Heart left ventricle (tissue), 16 donors: ENCODE data around the gene FNDC3B. TPM values are rescaled to one million over a fixed set of nuclear protein-coding genes. Genes with fewer than 3 reads are reported as not detected.

Experiments
- ATAC-seq, 4 donors: fragments of 200-7000 bp; cut with Tn5 transposase; one replicate each; pipeline ENCODE4 v1.9.1; 2020 to 2022; ENCODE audit warnings: moderate library complexity in 4 of 4, mild to moderate bottlenecking in 3 of 4, moderate number of reproducible peaks in 1 of 4
- DNase-seq, 5 donors: peaks; one replicate each; pipeline ENCODE4 v3.0.0-alpha.2; 2020
- H3K27ac ChIP-seq, 12 donors: fragments of 200-600 bp; sonication (generic) in 4 of 12; one replicate each; pipeline versions ENCODE4 v1.5.0 to v1.8.0; 2016 to 2022; ENCODE audit warnings: mild to moderate bottlenecking in 2 of 12
- H3K27me3 ChIP-seq, 9 donors: fragments of 200-600 bp; sonication (generic) in 2 of 9; one replicate each; pipeline versions ENCODE4 v1.5.1 to v1.8.0; 2016 to 2022; ENCODE audit warnings: mild to moderate bottlenecking in 3 of 9
- H3K36me3 ChIP-seq, 9 donors: fragments of 200-600 bp; sonication (generic) in 2 of 9; one replicate each; pipeline versions ENCODE4 v1.5.0 to v1.8.0; 2018 to 2022; ENCODE audit warnings: mild to moderate bottlenecking in 2 of 9
- H3K4me1 ChIP-seq, 12 donors: fragments of 200-600 bp; sonication (generic) in 4 of 12; one replicate each; pipeline versions ENCODE4 v1.5.0 to v1.8.0; 2016 to 2022; ENCODE audit warnings: mild to moderate bottlenecking in 3 of 12
- H3K4me3 ChIP-seq, 12 donors: fragments of 200-600 bp; sonication (generic) in 4 of 12; one replicate each; pipeline versions ENCODE4 v1.5.0 to v1.8.0; 2017 to 2022; ENCODE audit warnings: mild to moderate bottlenecking in 9 of 12, moderate library complexity in 4 of 12
- H3K9me3 ChIP-seq, 12 donors: fragments of 200-600 bp; sonication (generic) in 4 of 12; one replicate each; pipeline versions ENCODE4 v1.5.0 to v1.8.0; 2016 to 2022; ENCODE audit warnings: mild to moderate bottlenecking in 1 of 12
- POLR2A ChIP-seq, 2 donors: fragments of 450-650 bp; IDR thresholded peaks; one replicate each; pipeline ENCODE4 v1.6.1; 2017; ENCODE audit warnings: antibody characterized with exemption in 2 of 2, mild to moderate bottlenecking in 2 of 2, moderate library complexity in 2 of 2
- WGBS, 4 donors: extraction: QIAGEN DNeasy Blood & Tissue Kit in 2 of 4; methylation state at CpG; one replicate each; pipeline versions ENCODE4 v1.1.5 to v1.1.7; 2013 to 2018; 5-methylcytosine and 5-hydroxymethylcytosine counted together
- intact Hi-C, 10 donors: fragments of 100-400 bp; cut with DNase I; formaldehyde crosslinking; loops; one replicate each; pipeline versions ENCODE4 v1.11.1 to v1.14.2; 2022
- polyA plus RNA-seq, 2 donors: library from polyadenylated mRNA; stranded (reverse); fragments of 200-250 nt; gene quantifications; one replicate each; pipeline ENCODE4 v1.2.3, GENCODE V29; 2013
- total RNA-seq, 9 donors: library from RNA; depleted of rRNA in 2 of 9; stranded (reverse); fragments of >200 nt in 2 of 9; fragmentation: NEBNext Ultra II Directional in 3 of 9; extraction: Animal tissue kit (Norgen Biotek cat#: 25700) in 3 of 9; gene quantifications; one replicate each; pipeline versions ENCODE4 v1.1.0 to v1.2.4, GENCODE V29; 2016 to 2023
- TF ChIP-seq, protein P1 (sequence below), 12 donors: fragments of 200-600 bp; sonication (generic) in 4 of 12; IDR thresholded peaks; one replicate each; pipeline versions ENCODE4 v1.5.0 to v1.8.0; 2018 to 2022; ENCODE audit warnings: antibody characterized with exemption in 12 of 12, mild to moderate bottlenecking in 5 of 12
- donor health status: ischemic (EF 13 %, LVEDD 7.1; RV severe dilation, severe dysfunction).
- donor health status: healthy with polysubstance abuse.
- donor health status: DM: no; HTN: yes; CAD: no.
- donor health status: DM: no; HTN: no; CAD: no.
- donor health status: ischemic (EF 25% LVEDD 6.9; RV normal size, moderate dysfunction).
- donor health status: ischemic (EF 25% LVEDD 5.7; RV mildly dilated, moderate dysfunction).
- donor health status: healthy.
- donor health status: DM: yes; HTN: yes; CAD: no.
- donor health status: ischemic (EF 35%, LVEDD 5.7; RV mildly dilated, moderate dysfunction).
- donor health status: nonischemic (EF 11% LVEDD 7.7; RV severe dilation, severe dysfunction).
- donor health status: DM: yes; HTN: yes; CAD: no.
- donor health status: PGD.
- donor health status: ischemic (EF 29% LVEDD 5.4; RV normal size, mild dysfunction).
- donor health status: nonischemic (EF 23%, LVEDD 6.1; RV moderate dilation, normal function).

The FNDC3B gene
- total and polyA plus RNA-seq, 11 donors = 9.4 to 113 (median 68.2) TPM

DNA sequence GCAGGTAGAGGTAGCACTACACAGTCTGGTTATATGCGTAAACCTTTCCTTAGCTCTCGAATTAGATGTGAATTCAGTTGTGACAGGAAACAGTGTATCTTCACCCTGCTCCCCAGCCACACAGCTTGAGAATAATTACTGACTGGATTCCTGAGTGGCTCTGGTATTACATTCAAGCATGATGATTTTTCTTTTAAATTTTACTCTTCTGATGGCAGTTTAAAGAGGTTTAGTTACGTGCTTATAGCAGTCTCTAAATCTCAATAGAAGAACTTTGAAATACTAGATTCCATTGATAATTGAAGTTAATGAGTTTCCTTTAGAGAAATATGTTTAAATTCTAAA is 98.8 kb downstream of the FNDC3B start:
- peak in 2 of 4 donors; percentile 3 to 11 for ATAC-seq
- H3K27me3 ChIP-seq = no peaks in the 10 kb centered on the region
- peaks cover 0 to 17% (median 0%) of the 10 kb centered on the region in 9 donors for H3K36me3 ChIP-seq
- H3K9me3 ChIP-seq = peaks cover 0 to 8% (median 0%) of the 10 kb centered on the region in 12 donors
- H3K4me3 ChIP-seq = no peak overlapping the region
- intact Hi-C loops = loop anchor here in 1 of 10 donors (5.0 kb wide), 1 partner anchor 36 kb away; no protein-coding TSS in a partner anchor
- peaks cover 27 to 100% (median 78%) of the 10 kb centered on the region in 12 donors for H3K4me1 ChIP-seq
- no peak for DNase-seq
- WGBS, 4 donors = 40 to 51% (median 46%) methylated on average over 3 of the region's 3 CpGs
- no peak for TF ChIP-seq POLR2A (IDR thresholded peaks at IDR 0.05)
- H3K27ac ChIP-seq = peak overlapping the region in 10 of 12 donors; percentile 35 to 92 (median 70)

DNA sequence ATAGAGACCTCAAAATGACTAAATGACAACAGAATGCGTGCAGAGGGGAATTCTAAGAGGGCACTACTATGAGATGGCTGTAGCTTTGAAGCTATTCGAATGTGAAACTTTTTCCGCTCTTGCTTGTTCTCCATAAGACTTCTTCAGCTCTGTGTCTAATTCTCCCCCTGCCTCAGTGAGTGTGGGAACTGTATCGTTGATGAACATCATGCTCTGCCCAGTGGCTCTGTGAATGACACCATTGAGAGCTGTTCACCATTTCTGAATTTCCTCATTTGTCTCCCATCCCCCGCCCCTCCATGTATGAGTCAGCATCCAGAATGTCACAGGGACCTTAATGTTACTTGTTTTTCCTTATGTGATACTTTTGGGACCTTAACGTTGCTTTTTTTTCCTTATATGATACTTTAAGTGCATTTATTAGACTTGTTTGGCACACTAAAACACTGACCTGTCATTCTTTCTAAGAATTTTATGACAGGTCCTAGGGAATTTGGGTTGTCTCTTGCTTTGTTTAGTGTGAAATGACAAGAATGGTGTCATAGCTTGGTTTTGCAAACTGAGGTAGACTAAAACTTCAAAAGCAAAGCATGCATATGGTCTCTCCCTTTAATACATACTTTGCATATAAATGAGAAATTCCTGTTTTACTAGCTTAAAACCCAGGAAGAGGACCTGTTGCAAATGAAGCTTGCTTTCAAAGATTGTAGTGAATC is 99.6 kb downstream of the FNDC3B start:
- Histone ChIP-seq H3K36me3 (peaks cover 0 to 15% (median 0%) of the 10 kb centered on the region in 9 donors), H3K27me3 (no peaks in the 10 kb centered on the region), H3K4me3 (no peak overlapping the region), H3K4me1 (peaks cover 27 to 100% (median 77%) of the 10 kb centered on the region in 12 donors), H3K27ac (peak overlapping the region in 11 of 12 donors; percentile 16 to 92 (median 68)), H3K9me3 (peaks cover 0 to 9% (median 0%) of the 10 kb centered on the region in 12 donors)
- intact Hi-C loops = loop anchor here in 1 of 10 donors (5.0 kb wide), 1 partner anchor 37 kb away; no protein-coding TSS in a partner anchor
- TF ChIP-seq, protein P1, sequence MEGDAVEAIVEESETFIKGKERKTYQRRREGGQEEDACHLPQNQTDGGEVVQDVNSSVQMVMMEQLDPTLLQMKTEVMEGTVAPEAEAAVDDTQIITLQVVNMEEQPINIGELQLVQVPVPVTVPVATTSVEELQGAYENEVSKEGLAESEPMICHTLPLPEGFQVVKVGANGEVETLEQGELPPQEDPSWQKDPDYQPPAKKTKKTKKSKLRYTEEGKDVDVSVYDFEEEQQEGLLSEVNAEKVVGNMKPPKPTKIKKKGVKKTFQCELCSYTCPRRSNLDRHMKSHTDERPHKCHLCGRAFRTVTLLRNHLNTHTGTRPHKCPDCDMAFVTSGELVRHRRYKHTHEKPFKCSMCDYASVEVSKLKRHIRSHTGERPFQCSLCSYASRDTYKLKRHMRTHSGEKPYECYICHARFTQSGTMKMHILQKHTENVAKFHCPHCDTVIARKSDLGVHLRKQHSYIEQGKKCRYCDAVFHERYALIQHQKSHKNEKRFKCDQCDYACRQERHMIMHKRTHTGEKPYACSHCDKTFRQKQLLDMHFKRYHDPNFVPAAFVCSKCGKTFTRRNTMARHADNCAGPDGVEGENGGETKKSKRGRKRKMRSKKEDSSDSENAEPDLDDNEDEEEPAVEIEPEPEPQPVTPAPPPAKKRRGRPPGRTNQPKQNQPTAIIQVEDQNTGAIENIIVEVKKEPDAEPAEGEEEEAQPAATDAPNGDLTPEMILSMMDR (IDR thresholded peaks at IDR 0.05) = no peak
- TF ChIP-seq POLR2A (IDR thresholded peaks at IDR 0.05) = no peak
- WGBS, 4 donors = 59 to 65% (median 63%) methylated on average over 6 of the region's 6 CpGs
- ATAC-seq = peak; percentile 28 to 75 (median 58)
- DNase-seq = peak in 4 of 5 donors; percentile 56 to 63 (median 56)

GRCh38 chr3:172139528-172140276 is 100.3 kb downstream of the FNDC3B start:
- peaks cover 0 to 10% (median 0%) of the 10 kb centered on the region in 9 donors for H3K36me3 ChIP-seq
- no peaks in the 10 kb centered on the region for H3K27me3 ChIP-seq
- H3K27ac ChIP-seq = peak overlapping the region in 11 of 12 donors; percentile 17 to 92 (median 68)
- no peak overlapping the region for H3K4me3 ChIP-seq
- 44 to 48% (median 46%) methylated on average over 3 of the region's 3 CpGs for WGBS, 4 donors
- no peak for TF ChIP-seq POLR2A (IDR thresholded peaks at IDR 0.05)
- TF ChIP-seq, protein P1 (IDR thresholded peaks at IDR 0.05) = no peak
- DNase-seq (no peak), ATAC-seq (no peak)
- H3K4me1 ChIP-seq = peaks cover 27 to 100% (median 75%) of the 10 kb centered on the region in 12 donors
- intact Hi-C loops = loop anchor here in 2 of 10 donors (2.0 to 10.0 kb wide), 4 partner anchors 37 to 495 kb away; no protein-coding TSS in a partner anchor
- H3K9me3 ChIP-seq = peaks cover 0 to 9% (median 0%) of the 10 kb centered on the region in 12 donors

GRCh38 chr3:172140499-172141391 is 101.4 kb downstream of the FNDC3B start:
- Histone ChIP-seq H3K27ac (peak overlapping the region in 11 of 12 donors; percentile 17 to 92 (median 68)), H3K9me3 (peaks cover 0 to 9% (median 0%) of the 10 kb centered on the region in 12 donors), H3K36me3 (peaks cover 0 to 3% (median 0%) of the 10 kb centered on the region in 9 donors), H3K4me1 (peaks cover 24 to 100% (median 70%) of the 10 kb centered on the region in 12 donors), H3K27me3 (no peaks in the 10 kb centered on the region), H3K4me3 (no peak overlapping the region)
- DNase-seq (peak in 3 of 5 donors; percentile 27 to 48 (median 36)), ATAC-seq (peak; percentile 22 to 78 (median 76))
- TF ChIP-seq POLR2A (IDR thresholded peaks at IDR 0.05) = no peak
- TF ChIP-seq, protein P1 (IDR thresholded peaks at IDR 0.05) = no peak
- 16 to 21% (median 18%) methylated on average over 7 of the region's 7 CpGs for WGBS, 4 donors
- intact Hi-C loops = loop anchor here in 2 of 10 donors (2.0 to 10.0 kb wide), 3 partner anchors 62 to 496 kb away; no protein-coding TSS in a partner anchor
